ENCODE data around the gene FAP.
A peak's percentile ranks its signal among the peaks of the same experiment; 100 is the strongest.

Gene FAP

GRCh38 chr2:162210385-162210784 lies 32.9 kb downstream of the FAP start:
- Histone ChIP-seq H3K4me2 (0 out of 22 replicates have a peak overlapping the region, but pooled peaks of 1 of the 11 experiments have one; percentile 1), H3K9ac (no peak overlapping the region)

DNA sequence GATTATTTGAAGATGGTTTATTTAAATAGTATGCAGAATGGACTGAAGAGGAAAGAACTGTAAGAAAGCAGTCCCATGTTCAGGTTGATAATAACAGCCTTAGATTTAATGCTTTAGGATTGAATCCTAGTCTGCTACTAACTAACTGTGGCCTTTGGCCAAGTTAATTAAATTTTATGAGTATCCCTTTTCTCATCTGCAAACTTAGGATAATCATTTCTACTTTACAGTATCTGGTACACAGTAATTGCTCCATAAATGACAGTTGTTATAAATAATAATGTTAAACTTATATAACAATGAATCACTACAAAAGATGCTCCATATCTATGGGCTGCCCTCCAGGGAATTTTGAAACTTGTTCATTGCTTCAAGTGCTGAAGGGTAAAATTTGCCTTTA lies 41.0 kb downstream of the FAP start:
- H3K4me1 ChIP-seq = no peaks in the 10 kb centered on the region
- no peak for TF ChIP-seq Cebpa-rat (IDR thresholded peaks at IDR 0.05)
- no peak overlapping the region for H3K4me3 ChIP-seq
- no peaks in the 10 kb centered on the region for H3K27me3 ChIP-seq
- no peaks in the 10 kb centered on the region for H3K9me3 ChIP-seq (replicated peaks in 1 of 11)
- no peaks in the 10 kb centered on the region for H3K36me3 ChIP-seq
- no peak overlapping the region for H3K9ac ChIP-seq
- no peaks in the 10 kb centered on the region for H4K20me1 ChIP-seq
- H3K4me2 ChIP-seq = no peak overlapping the region
- H3K27ac ChIP-seq = no peak overlapping the region

More at GRCh38 chr2:162210385-162210784, 32.9 kb downstream of the FAP start:
- peaks cover 0 to 8% (median 0%) of the 10 kb centered on the region in 10 experiments; a peak in 2 of 20 replicates for H3K4me1 ChIP-seq
- H4K20me1 ChIP-seq = no peaks in the 10 kb centered on the region
- no peak overlapping the region for H3K27ac ChIP-seq
- no peak for TF ChIP-seq Cebpa-rat (IDR thresholded peaks at IDR 0.05)
- H3K27me3 ChIP-seq = no peaks in the 10 kb centered on the region
- H3K36me3 ChIP-seq = no peaks in the 10 kb centered on the region
- H3K4me3 ChIP-seq = no peak overlapping the region
- no peaks in the 10 kb centered on the region for H3K9me3 ChIP-seq (replicated peaks in 1 of 11)

- Histone ChIP-seq H3K4me2 (no peak overlapping the region), H3K27me3 (no peaks in the 10 kb centered on the region), H3K4me3 (no peak overlapping the region), H3K27ac (no peak overlapping the region), H3K9me3 (replicated peaks in 1 of 11) (no peaks in the 10 kb centered on the region), H3K36me3 (no peaks in the 10 kb centered on the region), H3K9ac (no peak overlapping the region), H4K20me1 (no peaks in the 10 kb centered on the region), H3K4me1 (no peaks in the 10 kb centered on the region)
- TF ChIP-seq Cebpa-rat (IDR thresholded peaks at IDR 0.05) = no peak
These were observed 42.6 kb downstream of the FAP start for GRCh38 chr2:162200636-162201035.

DNA sequence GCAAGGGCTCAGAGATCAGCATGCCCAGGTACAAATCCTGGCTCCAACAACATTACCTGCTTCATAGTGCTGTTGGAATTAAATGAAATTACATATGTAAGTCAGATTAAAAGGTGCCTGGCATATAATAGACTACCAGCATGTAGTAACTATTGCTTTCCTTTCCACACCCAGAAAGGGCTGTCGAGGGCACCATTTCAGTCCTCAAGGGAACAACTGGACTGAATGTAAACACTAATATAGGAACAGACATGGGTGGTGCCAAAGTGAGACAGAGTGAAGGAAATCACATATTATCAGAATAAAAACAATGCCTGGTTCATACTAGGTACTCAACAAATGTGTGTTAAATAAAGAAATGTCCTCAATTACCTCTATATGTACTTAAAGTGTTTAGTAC lies 43.3 kb downstream of the FAP start:
- Histone ChIP-seq H3K9me3 (replicated peaks in 1 of 11) (no peaks in the 10 kb centered on the region), H3K4me3 (no peak overlapping the region), H3K4me1 (no peaks in the 10 kb centered on the region), H3K9ac (no peak overlapping the region), H3K27ac (no peak overlapping the region), H3K36me3 (no peaks in the 10 kb centered on the region), H3K4me2 (no peak overlapping the region), H4K20me1 (no peaks in the 10 kb centered on the region), H3K27me3 (no peaks in the 10 kb centered on the region)
- no peak for TF ChIP-seq Cebpa-rat (IDR thresholded peaks at IDR 0.05)

GRCh38 chr2:162198239-162198638 lies 45.0 kb downstream of the FAP start:
- Histone ChIP-seq H3K27me3 (no peaks in the 10 kb centered on the region), H3K9me3 (replicated peaks in 1 of 11) (no peaks in the 10 kb centered on the region), H3K4me1 (no peaks in the 10 kb centered on the region), H4K20me1 (no peaks in the 10 kb centered on the region), H3K27ac (no peak overlapping the region), H3K4me2 (no peak overlapping the region), H3K4me3 (no peak overlapping the region), H3K36me3 (no peaks in the 10 kb centered on the region), H3K9ac (no peak overlapping the region)
- TF ChIP-seq Cebpa-rat (IDR thresholded peaks at IDR 0.05) = no peak

GRCh38 chr2:162197069-162197825 lies 46.0 kb downstream of the FAP start:
- TF ChIP-seq Cebpa-rat (IDR thresholded peaks at IDR 0.05) = no peak
- H3K4me1 ChIP-seq = no peaks in the 10 kb centered on the region
- H3K4me3 ChIP-seq = no peak overlapping the region
- H3K9ac ChIP-seq = no peak overlapping the region
- no peak overlapping the region for H3K4me2 ChIP-seq
- H3K9me3 ChIP-seq (replicated peaks in 1 of 11) = no peaks in the 10 kb centered on the region
- no peaks in the 10 kb centered on the region for H3K27me3 ChIP-seq
- no peak overlapping the region for H3K27ac ChIP-seq
- no peaks in the 10 kb centered on the region for H3K36me3 ChIP-seq
- no peaks in the 10 kb centered on the region for H4K20me1 ChIP-seq

DNA sequence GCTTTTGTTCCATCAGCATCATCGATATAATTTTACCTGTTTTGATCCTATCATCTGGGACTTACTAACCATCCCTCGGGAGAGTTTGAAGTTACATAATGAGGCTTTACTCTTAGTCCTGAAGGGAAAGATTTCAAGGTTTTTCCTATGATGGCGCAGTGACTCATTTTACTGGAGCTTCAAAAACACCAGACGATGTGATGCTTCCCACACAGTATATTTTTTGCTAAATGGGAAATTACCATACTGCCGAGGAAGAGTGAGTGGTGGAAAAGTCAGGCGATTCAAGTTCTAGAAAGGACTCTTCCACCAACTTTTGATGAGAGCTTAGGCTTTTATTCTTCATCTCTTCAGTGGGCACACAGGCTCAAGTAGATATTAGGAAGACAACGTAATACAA lies 46.6 kb downstream of the FAP start:
- Histone ChIP-seq H3K9ac (no peak overlapping the region), H3K4me1 (no peaks in the 10 kb centered on the region), H3K27ac (no peak overlapping the region), H4K20me1 (no peaks in the 10 kb centered on the region), H3K9me3 (replicated peaks in 1 of 11) (no peaks in the 10 kb centered on the region), H3K4me3 (no peak overlapping the region), H3K36me3 (no peaks in the 10 kb centered on the region), H3K4me2 (no peak overlapping the region), H3K27me3 (no peaks in the 10 kb centered on the region)
- no peak for TF ChIP-seq Cebpa-rat (IDR thresholded peaks at IDR 0.05)

DNA sequence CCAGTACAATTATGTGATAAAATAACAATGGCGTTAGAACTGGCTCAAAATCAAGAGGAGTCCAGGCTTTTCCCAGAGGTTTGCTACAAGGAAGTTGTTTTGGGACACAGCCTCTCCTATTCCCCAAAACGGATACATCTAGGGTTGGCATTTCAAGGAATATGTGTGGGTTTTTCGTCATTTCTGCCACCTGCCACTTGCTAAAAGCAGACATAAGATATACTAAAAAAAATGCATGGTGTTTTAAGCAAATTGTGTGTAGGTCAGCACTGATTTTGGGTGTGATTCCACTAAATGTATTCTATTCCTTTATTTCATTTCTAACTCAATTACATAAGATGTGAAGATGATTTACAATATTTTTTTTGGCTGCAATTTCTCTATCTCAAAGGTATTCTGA lies 54.8 kb downstream of the FAP start:
- Histone ChIP-seq H3K4me3 (no peak overlapping the region), H3K9me3 (replicated peaks in 1 of 11) (no peaks in the 10 kb centered on the region), H3K27ac (no peak overlapping the region), H3K9ac (no peak overlapping the region), H3K4me2 (no peak overlapping the region), H3K27me3 (no peaks in the 10 kb centered on the region), H4K20me1 (no peaks in the 10 kb centered on the region), H3K36me3 (no peaks in the 10 kb centered on the region), H3K4me1 (no peaks in the 10 kb centered on the region)
- TF ChIP-seq Cebpa-rat (IDR thresholded peaks at IDR 0.05) = no peak

DNA sequence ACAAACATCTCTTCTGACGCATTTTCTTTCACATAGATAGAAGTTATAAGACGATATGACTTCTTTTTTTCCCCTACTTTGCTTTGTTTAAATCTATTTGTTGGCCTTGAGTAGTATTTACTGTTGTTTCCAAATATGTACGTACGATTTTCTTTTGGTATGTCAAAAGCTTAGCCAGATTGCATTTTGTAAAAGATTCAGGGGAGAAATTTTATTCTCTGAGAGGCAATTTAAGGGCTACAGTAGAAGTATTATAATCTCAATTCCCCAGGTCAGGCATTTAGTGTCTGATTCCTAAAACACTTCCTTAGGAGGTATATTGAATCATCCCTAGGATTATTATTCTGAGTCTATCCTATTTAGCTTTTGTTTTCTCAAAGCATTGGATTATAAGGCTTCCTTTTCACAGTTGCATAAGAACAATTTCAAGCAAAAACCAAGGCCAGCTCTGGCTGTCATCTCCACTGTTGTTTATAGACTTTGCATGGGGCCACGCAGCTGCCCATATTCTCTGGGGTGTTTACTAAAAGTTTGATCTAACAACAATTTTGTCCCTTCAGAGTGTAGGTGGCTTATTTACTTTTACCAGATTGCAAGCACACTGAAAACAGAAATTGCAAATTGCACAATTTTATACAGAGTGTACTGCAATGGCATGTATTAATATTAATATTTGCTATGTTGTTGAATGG lies 57.6 kb downstream of the FAP start:
- no peak overlapping the region for H3K4me3 ChIP-seq

More for the DNA sequence above, 57.6 kb downstream of the FAP start:
- Histone ChIP-seq H3K9ac (no peak overlapping the region), H3K4me1 (no peaks in the 10 kb centered on the region), H3K27ac (no peak overlapping the region), H3K9me3 (replicated peaks in 1 of 11) (no peaks in the 10 kb centered on the region), H3K4me2 (no peak overlapping the region), H3K27me3 (no peaks in the 10 kb centered on the region), H4K20me1 (no peaks in the 10 kb centered on the region), H3K36me3 (no peaks in the 10 kb centered on the region)
- TF ChIP-seq Cebpa-rat (IDR thresholded peaks at IDR 0.05) = no peak
